ENCODE data around the gene EDIL3. TPM values are rescaled to one million over a fixed set of nuclear protein-coding genes. Genes with fewer than 3 reads are reported as not detected.

The EDIL3 gene, protein sequence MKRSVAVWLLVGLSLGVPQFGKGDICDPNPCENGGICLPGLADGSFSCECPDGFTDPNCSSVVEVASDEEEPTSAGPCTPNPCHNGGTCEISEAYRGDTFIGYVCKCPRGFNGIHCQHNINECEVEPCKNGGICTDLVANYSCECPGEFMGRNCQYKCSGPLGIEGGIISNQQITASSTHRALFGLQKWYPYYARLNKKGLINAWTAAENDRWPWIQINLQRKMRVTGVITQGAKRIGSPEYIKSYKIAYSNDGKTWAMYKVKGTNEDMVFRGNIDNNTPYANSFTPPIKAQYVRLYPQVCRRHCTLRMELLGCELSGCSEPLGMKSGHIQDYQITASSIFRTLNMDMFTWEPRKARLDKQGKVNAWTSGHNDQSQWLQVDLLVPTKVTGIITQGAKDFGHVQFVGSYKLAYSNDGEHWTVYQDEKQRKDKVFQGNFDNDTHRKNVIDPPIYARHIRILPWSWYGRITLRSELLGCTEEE
- 0.06 to 0.31 TPM (median 0.19 TPM) in 5 replicates for total RNA-seq (2022; extraction: Qiagen RNA extraction; ENCODE audit: low read depth)

DNA sequence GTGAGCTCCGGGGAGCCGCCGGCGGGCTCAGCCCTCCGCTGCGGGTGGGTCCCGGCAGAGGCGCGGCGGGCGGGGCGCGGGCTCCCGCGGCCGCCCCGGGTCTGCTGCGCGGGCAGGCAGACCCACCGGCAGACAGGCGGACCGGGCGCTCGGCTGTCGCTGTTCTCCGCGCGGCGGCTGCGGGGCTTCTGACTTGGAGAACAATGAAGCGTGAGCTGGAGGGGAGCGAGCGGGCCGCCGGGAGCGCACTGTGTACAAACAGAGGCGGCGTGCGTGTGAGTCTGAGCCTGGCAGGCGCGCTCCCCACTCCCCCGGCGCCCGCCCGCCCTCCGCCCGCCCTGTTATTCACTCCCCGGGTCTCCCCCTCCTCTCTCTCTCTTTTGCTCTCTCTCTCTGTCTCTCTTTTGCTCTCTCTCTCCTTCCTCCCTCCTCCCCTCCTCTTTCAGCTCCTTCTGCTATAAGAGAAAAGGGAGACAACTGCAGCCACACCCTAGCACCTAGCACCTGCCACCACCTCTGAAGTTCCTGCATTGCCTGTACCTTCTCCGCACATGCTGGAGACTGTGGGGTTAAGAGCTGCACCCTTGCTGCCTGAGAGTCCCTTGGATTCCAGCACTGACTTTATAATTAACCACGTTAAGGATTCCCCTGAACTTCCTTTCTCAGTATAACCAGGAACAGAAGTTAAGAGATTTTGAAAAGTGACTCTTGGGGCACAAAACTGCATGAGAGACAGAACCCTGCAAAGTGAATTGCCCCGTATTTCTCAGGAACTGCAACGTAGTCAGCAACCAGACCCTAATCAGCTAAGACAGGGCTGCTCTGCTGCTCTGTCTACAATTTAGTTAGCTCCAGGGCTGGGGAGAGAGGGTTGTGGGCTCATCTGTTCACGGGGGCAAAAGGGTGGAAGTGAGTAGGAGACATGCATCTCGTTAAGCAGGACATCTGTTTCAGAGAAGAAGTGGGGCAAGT lies at the start of gene EDIL3:
Gene EDIL3, minus strand, starts transcription at position 277 of the 972 bp plus-strand sequence. CDS start 506 bp downstream, outside the sequence.

Data from A549 treated with ZK216348 at 1 μM for 4 hours (cell line).